Activated naive CD8-positive, alpha-beta T cell treated with anti-CD3 and anti-CD28 coated beads for 36 hours (primary cell): ENCODE data around the gene METRN. TPM values are rescaled to one million over a fixed set of nuclear protein-coding genes. Genes with fewer than 3 reads are reported as not detected.
"Not testable (repeated sequence)": the region's sequence is repeated elsewhere in the genome, so short reads cannot be mapped to it uniquely, and the experiment has no call there.

ENCODE experiments used
- DNase-seq: peaks from one replicate; pipeline ENCODE4 v3.0.0; 2021
- H3K27ac Mint-ChIP-seq: one replicate; pipeline ENCODE4 v1.8.0; 2022; ENCODE audit warnings: mild to moderate bottlenecking, moderate library complexity, mixed read lengths
- H3K27me3 Mint-ChIP-seq: one replicate; pipeline ENCODE4 v1.8.0; 2022; ENCODE audit warnings: mild to moderate bottlenecking, mixed read lengths
- H3K36me3 Mint-ChIP-seq: one replicate; pipeline ENCODE4 v1.8.0; 2021; ENCODE audit warnings: mild to moderate bottlenecking, mixed read lengths
- H3K4me1 Mint-ChIP-seq: one replicate; pipeline ENCODE4 v1.8.0; 2021; ENCODE audit warnings: mixed read lengths
- H3K4me3 Mint-ChIP-seq: one replicate; pipeline ENCODE4 v1.8.0; 2022; ENCODE audit warnings: mild to moderate bottlenecking, moderate library complexity, mixed read lengths
- H3K9me3 Mint-ChIP-seq: one replicate; pipeline ENCODE4 v1.8.0; 2022; ENCODE audit warnings: mixed read lengths
- total RNA-seq, 2 experiments: library from RNA; stranded (reverse); gene quantifications; one replicate each; pipeline ENCODE4 v1.2.3, GENCODE V29; 2021

The METRN gene
- total RNA-seq, 2 experiments from 2014 or later = 22.3 to 25.3 TPM

DNA sequence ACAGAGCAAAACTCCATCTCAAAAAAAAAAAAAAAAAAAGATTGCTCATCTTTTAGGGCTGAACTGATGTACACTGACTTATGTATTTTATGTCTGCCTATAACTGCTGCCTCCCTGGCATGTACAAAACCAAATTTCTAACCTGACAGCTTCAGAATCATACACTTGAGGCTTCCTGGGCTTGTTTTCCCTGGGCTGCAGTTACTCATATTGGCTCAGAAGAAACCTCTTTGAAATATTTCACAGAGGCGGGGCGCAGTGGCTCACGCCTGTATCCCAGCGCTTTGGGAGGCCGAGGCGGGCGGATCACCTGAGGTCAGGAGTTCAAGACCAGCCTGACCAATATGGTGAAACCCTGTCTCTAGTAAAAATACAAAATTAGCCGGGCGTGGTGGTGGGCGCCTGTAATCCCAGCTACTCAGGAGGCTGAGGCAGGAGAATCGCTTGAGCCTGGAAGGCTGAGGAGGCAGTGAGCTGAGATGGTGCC is 39.2 kb downstream of the METRN start:
- not testable (repeated sequence) for H3K4me1 Mint-ChIP-seq, H3K27ac Mint-ChIP-seq, H3K4me3 Mint-ChIP-seq, DNase-seq, H3K27me3 Mint-ChIP-seq, H3K9me3 Mint-ChIP-seq, H3K36me3 Mint-ChIP-seq

DNA sequence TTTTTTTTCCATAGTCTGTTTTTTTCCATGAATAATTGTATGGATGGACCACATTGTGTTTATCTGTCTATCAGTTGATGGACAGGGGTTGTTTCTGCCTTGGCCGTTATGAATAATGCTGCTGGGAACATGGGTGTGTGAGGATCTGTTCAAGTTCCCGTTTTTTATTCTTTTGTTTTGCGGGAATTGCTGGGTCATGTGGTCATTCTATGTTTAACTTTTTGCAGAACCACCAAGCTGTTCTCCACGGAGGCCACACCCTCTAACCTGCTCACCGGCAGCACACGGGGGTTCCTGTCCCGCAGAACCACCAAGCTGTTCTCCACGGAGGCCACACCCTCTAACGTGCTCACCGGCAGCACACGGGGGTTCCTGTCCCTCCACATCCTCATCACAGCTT is 39.7 kb downstream of the METRN start:
- Mint-ChIP-seq H3K4me1 (peaks cover 5% of the 10 kb centered on the region), H3K36me3 (peaks cover 2% of the 10 kb centered on the region), H3K27me3 (peaks cover 9% of the 10 kb centered on the region), H3K4me3 (no peak overlapping the region), H3K27ac (no peak overlapping the region), H3K9me3 (no peaks in the 10 kb centered on the region)
- no peak for DNase-seq

DNA sequence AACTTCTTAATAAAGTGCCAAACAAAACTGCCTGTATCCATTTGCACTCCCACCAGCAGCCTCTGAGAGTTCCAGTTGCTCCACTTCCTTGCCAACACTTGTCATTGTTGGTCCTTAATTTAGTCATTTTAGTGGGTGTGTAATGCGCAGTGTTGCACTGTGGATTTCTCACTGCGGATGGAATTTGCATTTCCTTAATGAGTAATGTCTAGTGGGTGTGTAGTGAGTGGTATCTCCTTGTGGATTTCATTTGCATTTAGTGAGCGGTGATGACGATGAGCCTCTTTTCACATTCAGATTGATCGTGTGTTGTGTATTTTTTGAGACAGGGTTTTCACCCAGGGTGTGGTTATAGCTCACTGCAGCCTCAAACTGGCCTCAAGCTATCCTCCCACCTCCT is 41.5 kb downstream of the METRN start:
- H3K4me3 Mint-ChIP-seq = no peak overlapping the region

DNA sequence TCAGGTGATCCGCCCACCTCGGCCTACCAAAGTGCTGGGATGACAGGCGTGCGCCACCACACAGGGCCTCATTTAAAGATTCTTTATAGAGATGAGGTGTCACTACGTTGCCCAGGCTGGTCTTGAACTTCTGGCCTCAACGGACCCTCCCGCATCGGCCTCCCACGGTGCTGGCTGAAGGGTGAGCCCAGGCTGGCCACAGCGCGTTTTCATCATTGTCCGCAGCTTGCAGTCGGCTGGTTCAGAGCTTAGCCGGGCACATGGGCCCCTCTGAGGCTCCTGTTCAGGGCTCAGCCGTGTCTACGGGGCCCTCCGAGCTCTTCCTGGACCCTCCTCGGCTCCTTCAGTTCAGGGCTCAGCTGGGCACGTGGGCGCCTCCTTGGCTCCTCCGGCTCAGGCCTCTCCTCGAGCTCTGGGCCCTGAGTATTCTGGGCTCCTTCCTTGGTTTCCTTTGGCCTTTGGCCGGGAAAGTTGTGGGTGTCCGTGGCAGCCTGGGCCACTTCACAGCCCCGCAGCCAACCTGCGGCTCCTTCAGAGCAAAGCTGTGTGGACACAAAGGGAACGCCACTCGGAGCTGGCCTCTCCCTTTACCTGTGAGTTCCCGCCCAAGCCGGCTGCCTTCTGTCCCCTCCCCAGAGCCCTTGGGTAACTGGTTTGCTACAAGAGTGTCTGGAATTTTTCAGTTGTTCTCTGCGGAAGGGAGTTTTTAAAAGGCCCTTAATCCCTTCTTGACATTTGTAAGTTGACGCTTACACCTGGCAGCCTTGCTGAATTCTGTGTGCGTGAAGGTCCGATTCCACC is 44.4 kb downstream of the METRN start:
- DNase-seq = no peak
- H3K9me3 Mint-ChIP-seq = no peaks in the 10 kb centered on the region
- H3K27ac Mint-ChIP-seq = no peak overlapping the region
- peaks cover 5% of the 10 kb centered on the region for H3K4me1 Mint-ChIP-seq
- H3K4me3 Mint-ChIP-seq = no peak overlapping the region
- peaks cover 9% of the 10 kb centered on the region for H3K27me3 Mint-ChIP-seq
- H3K36me3 Mint-ChIP-seq = peaks cover 2% of the 10 kb centered on the region

More for the DNA sequence above, 41.5 kb downstream of the METRN start:
- peaks cover 2% of the 10 kb centered on the region for H3K36me3 Mint-ChIP-seq
- peaks cover 9% of the 10 kb centered on the region for H3K27me3 Mint-ChIP-seq
- no peak for DNase-seq
- H3K4me1 Mint-ChIP-seq = peaks cover 5% of the 10 kb centered on the region
- no peaks in the 10 kb centered on the region for H3K9me3 Mint-ChIP-seq
- H3K27ac Mint-ChIP-seq = no peak overlapping the region

- Mint-ChIP-seq H3K4me3 (no peak overlapping the region), H3K27me3 (peaks cover 9% of the 10 kb centered on the region), H3K36me3 (peaks cover 2% of the 10 kb centered on the region), H3K27ac (no peak overlapping the region), H3K4me1 (no peaks in the 10 kb centered on the region), H3K9me3 (no peaks in the 10 kb centered on the region)
- no peak for DNase-seq
These were observed 45.1 kb downstream of the METRN start for GRCh38 chr16:760065-760464.

DNA sequence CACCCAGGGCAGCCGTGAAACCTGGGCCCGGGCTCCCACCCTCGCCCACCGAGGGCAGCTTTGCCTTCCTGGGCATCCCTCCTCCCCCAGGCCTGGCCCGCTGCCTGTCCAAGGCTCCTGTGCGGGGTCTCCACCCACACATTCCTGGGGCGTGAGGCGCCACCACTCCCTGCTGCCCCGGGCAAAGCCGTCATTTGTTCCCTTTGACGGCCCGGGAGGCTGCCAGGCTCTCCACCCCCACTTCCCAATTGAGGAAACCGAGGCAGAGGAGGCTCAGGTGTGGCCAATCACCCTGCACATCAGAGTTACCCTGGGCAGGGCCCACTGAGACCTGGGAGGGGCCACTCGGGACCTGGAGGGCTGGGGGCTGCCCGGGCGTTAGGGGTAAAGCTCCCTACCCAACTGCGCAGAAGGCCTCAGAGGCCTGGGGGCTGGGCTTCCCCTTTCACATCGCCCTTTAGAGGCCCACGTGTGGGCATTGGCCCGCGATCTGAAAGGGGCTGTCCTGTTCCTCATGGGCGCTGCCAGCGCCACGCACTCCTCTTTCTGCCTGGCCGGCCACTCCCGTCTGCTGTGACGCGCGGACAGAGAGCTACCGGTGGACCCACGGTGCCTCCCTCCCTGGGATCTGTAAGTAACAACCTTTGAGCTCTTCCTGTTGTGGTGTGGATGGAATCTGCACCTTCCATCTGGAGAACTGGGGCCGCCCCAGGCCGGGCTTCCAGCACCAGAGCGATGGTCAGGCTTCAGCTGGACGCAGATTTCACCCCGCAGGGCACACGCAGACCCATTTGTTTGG is 45.8 kb downstream of the METRN start, which contains the start of gene MSLN:
TSS of gene MSLN (plus strand) at position 190 of the 799 bp plus-strand sequence. CDS start 1,947 bp downstream, outside the sequence.
- peaks cover 2% of the 10 kb centered on the region for H3K36me3 Mint-ChIP-seq
- H3K4me1 Mint-ChIP-seq = no peaks in the 10 kb centered on the region

GRCh38 chr16:761625-762513 is 47.0 kb downstream of the METRN start:
- no peaks in the 10 kb centered on the region for H3K36me3 Mint-ChIP-seq

More for the DNA sequence above, 45.8 kb downstream of the METRN start, which contains the start of gene MSLN:
- Mint-ChIP-seq H3K9me3 (no peaks in the 10 kb centered on the region), H3K27ac (no peak within 1 kb of the TSS), H3K27me3 (peaks cover 6% of the 10 kb centered on the region), H3K4me3 (no peak within 1 kb of the TSS)
- DNase-seq = no peak

GRCh38 chr16:762595-763268 is 47.8 kb downstream of the METRN start:
- H3K27ac Mint-ChIP-seq = no peak overlapping the region
- no peak for DNase-seq
- no peaks in the 10 kb centered on the region for H3K9me3 Mint-ChIP-seq
- no peaks in the 10 kb centered on the region for H3K36me3 Mint-ChIP-seq
- H3K4me3 Mint-ChIP-seq = no peak overlapping the region
- H3K27me3 Mint-ChIP-seq = peaks cover under 1% of the 10 kb centered on the region
- no peaks in the 10 kb centered on the region for H3K4me1 Mint-ChIP-seq

More at GRCh38 chr16:761625-762513, 47.0 kb downstream of the METRN start:
- H3K27ac Mint-ChIP-seq = no peak overlapping the region
- H3K27me3 Mint-ChIP-seq = peaks cover 4% of the 10 kb centered on the region
- no peak for DNase-seq
- H3K4me3 Mint-ChIP-seq = no peak overlapping the region
- no peaks in the 10 kb centered on the region for H3K9me3 Mint-ChIP-seq
- H3K4me1 Mint-ChIP-seq = no peaks in the 10 kb centered on the region

DNA sequence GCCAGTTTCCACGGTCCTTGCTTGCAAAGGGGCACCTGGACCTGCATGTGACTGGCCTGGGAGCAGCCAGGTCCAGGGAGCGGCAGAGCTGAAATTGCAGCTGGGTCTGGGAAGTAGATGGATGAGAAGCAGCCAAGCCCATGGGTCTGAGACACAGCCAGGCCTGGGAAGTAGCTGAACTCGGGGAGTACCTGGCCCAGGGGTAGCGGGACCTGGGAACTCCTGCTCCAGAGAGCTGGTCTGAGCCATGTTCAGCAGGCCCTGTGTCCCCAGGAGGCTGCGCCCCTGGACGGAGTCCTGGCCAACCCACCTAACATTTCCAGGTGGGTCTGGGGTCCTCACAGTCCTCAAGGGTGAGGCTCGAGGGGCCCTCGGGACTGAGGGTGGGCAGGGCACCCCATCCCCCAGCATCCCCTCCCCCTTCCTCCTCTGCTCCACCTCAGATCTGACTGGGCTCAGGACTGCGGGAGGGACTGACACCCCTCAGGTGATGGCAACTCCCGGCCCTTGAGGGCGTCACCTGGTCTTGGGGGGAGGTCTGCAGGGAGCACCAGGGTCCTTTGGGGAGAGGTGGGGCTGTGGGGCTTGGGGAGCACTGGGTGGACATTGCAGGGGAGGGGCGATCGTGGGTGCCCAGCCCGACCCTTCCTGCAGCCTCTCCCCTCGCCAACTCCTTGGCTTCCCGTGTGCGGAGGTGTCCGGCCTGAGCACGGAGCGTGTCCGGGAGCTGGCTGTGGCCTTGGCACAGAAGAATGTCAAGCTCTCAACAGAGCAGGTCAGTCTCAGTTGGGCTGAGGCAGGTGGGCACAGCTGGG is 48.7 kb downstream of the METRN start:
- Mint-ChIP-seq H3K4me1 (no peaks in the 10 kb centered on the region), H3K4me3 (no peak overlapping the region), H3K27ac (no peak overlapping the region), H3K27me3 (no peaks in the 10 kb centered on the region), H3K9me3 (no peaks in the 10 kb centered on the region), H3K36me3 (no peaks in the 10 kb centered on the region)
- DNase-seq = no peak

- no peak overlapping the region for H3K27ac Mint-ChIP-seq
- H3K36me3 Mint-ChIP-seq = no peaks in the 10 kb centered on the region
- no peaks in the 10 kb centered on the region for H3K4me1 Mint-ChIP-seq
- no peak for DNase-seq
- no peaks in the 10 kb centered on the region for H3K9me3 Mint-ChIP-seq
- H3K27me3 Mint-ChIP-seq = no peaks in the 10 kb centered on the region
- no peak overlapping the region for H3K4me3 Mint-ChIP-seq
These were observed 49.3 kb downstream of the METRN start for GRCh38 chr16:764184-764750.

DNA sequence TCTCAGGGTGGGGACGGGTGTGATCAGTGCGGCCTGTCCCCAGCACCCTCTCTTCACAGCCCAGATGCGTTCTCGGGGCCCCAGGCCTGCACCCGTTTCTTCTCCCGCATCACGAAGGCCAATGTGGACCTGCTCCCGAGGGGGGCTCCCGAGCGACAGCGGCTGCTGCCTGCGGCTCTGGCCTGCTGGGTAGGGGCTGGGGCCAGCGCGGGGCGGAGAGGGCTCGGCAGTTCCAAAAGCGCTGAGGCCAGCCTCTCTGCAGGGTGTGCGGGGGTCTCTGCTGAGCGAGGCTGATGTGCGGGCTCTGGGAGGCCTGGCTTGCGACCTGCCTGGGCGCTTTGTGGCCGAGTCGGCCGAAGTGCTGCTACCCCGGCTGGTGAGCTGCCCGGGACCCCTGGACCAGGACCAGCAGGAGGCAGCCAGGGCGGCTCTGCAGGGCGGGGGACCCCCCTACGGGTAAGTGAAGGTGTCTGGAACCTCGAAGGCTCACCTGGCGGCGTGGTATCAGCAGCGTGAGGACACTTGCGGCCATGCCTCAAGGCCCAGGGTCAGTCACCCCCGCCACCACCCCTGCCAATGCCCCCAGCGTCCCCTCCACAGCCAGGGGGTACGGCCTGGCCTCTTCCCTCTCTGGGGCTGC is 50.0 kb downstream of the METRN start:
- Mint-ChIP-seq H3K4me1 (no peaks in the 10 kb centered on the region), H3K9me3 (no peaks in the 10 kb centered on the region), H3K27ac (no peak overlapping the region), H3K27me3 (no peaks in the 10 kb centered on the region), H3K4me3 (no peak overlapping the region), H3K36me3 (no peaks in the 10 kb centered on the region)
- DNase-seq = no peak

DNA sequence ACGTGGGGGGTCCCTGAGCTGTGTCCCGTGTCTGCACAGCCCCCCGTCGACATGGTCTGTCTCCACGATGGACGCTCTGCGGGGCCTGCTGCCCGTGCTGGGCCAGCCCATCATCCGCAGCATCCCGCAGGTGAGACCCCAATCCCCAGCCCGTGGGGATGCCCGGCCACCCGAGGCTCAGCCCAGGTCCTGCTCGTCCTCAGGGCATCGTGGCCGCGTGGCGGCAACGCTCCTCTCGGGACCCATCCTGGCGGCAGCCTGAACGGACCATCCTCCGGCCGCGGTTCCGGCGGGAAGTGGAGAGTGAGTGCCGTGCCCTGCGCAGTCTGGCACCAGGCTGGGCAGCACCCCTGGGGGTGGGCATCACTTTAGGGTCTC is 50.6 kb downstream of the METRN start:
- DNase-seq = no peak
- Mint-ChIP-seq H3K4me3 (no peak overlapping the region), H3K27me3 (no peaks in the 10 kb centered on the region), H3K36me3 (no peaks in the 10 kb centered on the region), H3K4me1 (no peaks in the 10 kb centered on the region), H3K27ac (no peak overlapping the region), H3K9me3 (no peaks in the 10 kb centered on the region)
